DMS53 (cell line): Measurements from ENCODE around the gene PCDHGB1.
"Not testable (repeated sequence)": the region's sequence is repeated elsewhere in the genome, so short reads cannot be mapped to it uniquely, and the experiment has no call there.

Source experiments
- DNase-seq: peaks from one replicate; lab custom pipeline; 2025; lab: John Stamatoyannopoulos, UW

The PCDHGB1 gene

GRCh38 chr5:141383345-141383744, 33.4 kb downstream of the PCDHGB1 start:
- DNase-seq, result no peak

- no peak for DNase-seq
Observed at GRCh38 chr5:141384471-141385267, 34.8 kb downstream of the PCDHGB1 start.

- peak; percentile 79 for DNase-seq
Observed at GRCh38 chr5:141387557-141388311, 37.8 kb downstream of the PCDHGB1 start, which contains the start of gene PCDHGB4. Gene PCDHGB4 (plus strand): TSS chr5:141387698. CDS start chr5:141387885, 187 bp downstream.

GRCh38 chr5:141388661-141389060, 38.8 kb downstream of the PCDHGB1 start:
- no peak for DNase-seq

- DNase-seq, result no peak
Observed at GRCh38 chr5:141389153-141390042, 39.5 kb downstream of the PCDHGB1 start.

- DNase-seq, result peak; percentile 39
Observed at GRCh38 chr5:141392429-141393198, 42.7 kb downstream of the PCDHGB1 start, which contains the start of gene PCDHGA8. Gene PCDHGA8 (plus strand): TSS chr5:141392633. CDS start chr5:141392814, 181 bp downstream.

- no peak for DNase-seq
Observed at GRCh38 chr5:141393267-141393666, 43.4 kb downstream of the PCDHGB1 start.

- not testable (repeated sequence) for DNase-seq
Observed at GRCh38 chr5:141394401-141395187, 44.7 kb downstream of the PCDHGB1 start.

- DNase-seq, result peak; percentile 67
Observed at GRCh38 chr5:141397756-141398551, 48.1 kb downstream of the PCDHGB1 start, which contains the start of gene PCDHGB5. Gene PCDHGB5 (plus strand): TSS chr5:141397947. CDS start chr5:141398128, 181 bp downstream.

- no peak for DNase-seq
Observed at GRCh38 chr5:141398608-141399007, 48.7 kb downstream of the PCDHGB1 start.

GRCh38 chr5:141399555-141400258, 49.8 kb downstream of the PCDHGB1 start:
- no peak for DNase-seq
